Hematopoietic multipotent progenitor cell treated with erythropoietin and hydrocortisone succinate and interleukin-3 and kit ligand, for 6 days (in vitro differentiated cells): Measurements from ENCODE around the gene RPS16.
A peak's percentile ranks its signal among the peaks of the same experiment; 100 is the strongest.

Experiments used
- DNase-seq: peaks from one replicate; pipeline ENCODE4 v3.0.0-alpha.2; 2015

The RPS16 gene

GRCh38 chr19:39419003-39419402 is 16.7 kb downstream of the RPS16 start:
- DNase-seq = no peak

- DNase-seq = no peak
Measured at GRCh38 chr19:39417463-39418181, 18.1 kb downstream of the RPS16 start.

- no peak for DNase-seq
Measured at GRCh38 chr19:39416152-39417120, 19.3 kb downstream of the RPS16 start.

- DNase-seq = no peak
Measured at GRCh38 chr19:39415111-39416046, 20.4 kb downstream of the RPS16 start.

GRCh38 chr19:39413911-39414608 is 21.7 kb downstream of the RPS16 start:
- no peak for DNase-seq

- DNase-seq = no peak
Measured at GRCh38 chr19:39413272-39413910, 22.4 kb downstream of the RPS16 start.

- DNase-seq = no peak
Measured at GRCh38 chr19:39412867-39413271, 22.9 kb downstream of the RPS16 start.

- peak; percentile 100 for DNase-seq
Measured at GRCh38 chr19:39412100-39412866, 23.5 kb downstream of the RPS16 start, which contains the start of gene PLEKHG2. Gene PLEKHG2 (plus strand): TSS chr19:39412669. CDS start chr19:39414087, 1,418 bp downstream.

GRCh38 chr19:39411832-39412099 is 24.0 kb downstream of the RPS16 start:
- DNase-seq = peak; percentile 98

- DNase-seq = no peak
Measured at GRCh38 chr19:39411081-39411831, 24.5 kb downstream of the RPS16 start.

- no peak for DNase-seq
Measured at GRCh38 chr19:39410831-39411080, 25.0 kb downstream of the RPS16 start.

GRCh38 chr19:39410017-39410830 is 25.5 kb downstream of the RPS16 start:
- peak; percentile 61 for DNase-seq

- peak; percentile 73 for DNase-seq
Measured at GRCh38 chr19:39409208-39410016, 26.3 kb downstream of the RPS16 start.

GRCh38 chr19:39408392-39409207 is 27.1 kb downstream of the RPS16 start:
- DNase-seq = no peak

GRCh38 chr19:39407660-39408391 is 27.9 kb downstream of the RPS16 start:
- peak; percentile 83 for DNase-seq

GRCh38 chr19:39407410-39407659 is 28.4 kb downstream of the RPS16 start:
- no peak for DNase-seq

- peak; percentile 90 for DNase-seq
Measured at GRCh38 chr19:39406656-39407409, 28.9 kb downstream of the RPS16 start, which contains the start of gene ZFP36. Gene ZFP36 (plus strand): TSS chr19:39406847. CDS start chr19:39406905, 58 bp downstream.
